NCI-H2227 (cell line): ENCODE measurements around the gene ANKH.

ENCODE experiments used
- DNase-seq: peaks from one replicate; lab custom pipeline; 2025; ENCODE audit not compliant: unreplicated experiment; lab: John Stamatoyannopoulos, UW

The ANKH gene

DNA sequence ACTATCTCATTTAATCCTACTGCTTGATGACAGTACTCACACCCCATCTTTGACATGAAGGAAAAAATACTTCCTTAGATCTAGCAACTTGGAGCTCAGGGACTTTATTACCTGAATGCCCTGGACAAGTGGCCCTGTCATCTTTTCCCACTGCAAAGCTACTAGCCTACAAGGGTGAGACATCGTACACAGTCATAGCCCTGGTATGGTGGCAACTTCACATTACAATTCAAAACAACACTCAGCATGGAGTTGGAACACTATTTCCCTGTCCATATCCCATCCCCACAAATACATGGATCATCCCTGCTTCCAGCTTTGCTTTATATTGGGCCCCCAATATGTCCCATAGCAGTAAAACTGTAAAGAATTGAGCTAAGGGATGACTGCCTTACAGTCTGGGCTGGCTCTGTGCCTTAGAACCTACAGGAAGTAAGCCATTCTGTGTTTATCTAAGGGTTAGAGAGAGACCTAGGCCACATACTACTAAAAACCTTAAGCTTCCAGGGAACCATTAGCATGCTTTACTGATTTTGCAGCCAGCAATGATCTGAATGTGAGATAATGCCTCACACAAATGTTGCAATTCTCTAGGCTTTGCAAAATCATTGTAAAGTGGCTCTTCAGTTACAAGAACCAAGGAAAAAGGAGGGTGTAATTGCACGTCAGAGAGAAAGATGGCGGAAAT, 151.2 kb downstream of the ANKH start:
- no peak for DNase-seq

DNA sequence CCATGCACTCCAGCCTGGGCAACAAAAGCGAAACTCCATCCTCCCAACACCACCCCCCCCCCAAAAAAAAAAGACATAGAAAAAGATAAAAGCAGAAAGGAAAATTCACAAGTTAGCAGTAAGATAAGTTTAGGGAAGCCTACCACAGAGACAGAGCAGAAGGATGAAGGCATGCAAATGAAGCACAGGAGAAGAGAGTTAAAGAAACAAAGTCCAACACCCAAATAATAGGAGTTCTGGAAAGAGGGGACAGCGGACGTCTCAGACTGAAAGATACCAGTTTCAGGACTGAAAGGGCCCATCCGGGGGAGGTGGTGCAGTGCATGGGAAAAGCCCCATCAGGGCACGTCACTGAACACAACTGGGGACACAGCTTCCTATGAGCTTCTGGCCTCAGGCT, 152.8 kb downstream of the ANKH start:
- DNase-seq, result no peak

DNA sequence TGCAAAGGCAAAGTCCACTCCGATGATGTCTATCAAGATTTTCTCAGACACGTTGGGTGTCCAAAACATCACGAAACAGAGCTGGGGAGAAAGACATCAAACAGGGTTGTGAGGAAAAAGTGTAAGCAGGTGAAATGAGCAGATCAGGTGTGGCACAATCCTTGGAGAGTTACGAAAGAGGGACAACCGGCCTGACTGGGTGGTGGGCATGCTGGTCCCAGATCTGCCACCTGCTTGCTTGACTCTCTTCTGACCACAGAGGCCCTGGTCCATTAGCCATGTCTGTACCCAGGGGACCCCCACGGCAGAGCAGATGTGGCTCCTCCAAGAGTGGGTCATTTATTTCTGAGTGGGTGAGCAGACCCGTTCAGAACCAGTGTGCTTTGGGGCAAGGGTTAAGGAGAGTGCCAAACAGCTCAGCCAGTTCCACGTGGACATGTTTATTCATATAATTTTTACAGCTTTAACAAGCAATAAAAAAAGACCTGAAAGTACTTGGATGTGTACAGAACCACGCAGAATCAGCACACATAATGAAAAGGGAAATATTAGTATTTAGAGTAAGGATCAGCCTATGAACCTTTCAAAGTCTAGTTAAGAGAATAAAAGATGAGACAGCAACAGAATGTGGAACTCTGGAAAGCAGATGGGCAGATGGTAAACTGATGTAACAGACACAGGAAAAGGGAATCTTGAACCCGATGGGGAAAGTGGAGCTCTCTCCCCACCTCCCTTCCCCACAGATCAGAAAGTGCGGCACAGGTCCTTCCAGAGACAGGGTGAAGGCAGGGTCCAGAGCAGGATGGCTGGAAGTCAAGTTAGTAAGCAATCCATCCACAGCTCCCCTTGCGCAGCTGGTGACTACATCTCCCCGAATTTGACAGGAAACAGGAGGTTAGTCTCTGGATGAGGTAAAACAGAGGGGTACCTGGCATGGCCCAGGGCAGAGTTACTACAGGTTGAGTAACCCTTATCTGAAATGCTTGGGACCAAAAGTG, 154.5 kb downstream of the ANKH start:
- no peak for DNase-seq

DNA sequence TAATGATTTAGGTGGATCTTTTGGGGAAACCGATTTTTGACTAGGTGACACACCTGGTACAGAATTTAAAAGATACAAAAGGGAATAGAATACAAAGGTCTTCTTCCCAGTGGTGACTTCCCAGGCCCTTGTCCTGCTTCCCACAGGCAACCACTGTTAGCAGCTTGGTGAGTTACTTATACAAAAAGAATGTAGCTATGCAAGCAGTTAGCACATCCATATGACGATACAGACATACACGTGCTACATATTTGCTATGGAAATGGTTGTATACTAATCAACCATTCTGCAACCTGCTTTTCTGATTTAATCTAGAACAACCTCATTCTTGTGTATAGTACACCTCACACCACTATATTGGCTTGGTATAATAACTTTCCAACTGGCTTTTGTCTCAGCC, 156.1 kb downstream of the ANKH start:
- DNase-seq, result no peak

DNA sequence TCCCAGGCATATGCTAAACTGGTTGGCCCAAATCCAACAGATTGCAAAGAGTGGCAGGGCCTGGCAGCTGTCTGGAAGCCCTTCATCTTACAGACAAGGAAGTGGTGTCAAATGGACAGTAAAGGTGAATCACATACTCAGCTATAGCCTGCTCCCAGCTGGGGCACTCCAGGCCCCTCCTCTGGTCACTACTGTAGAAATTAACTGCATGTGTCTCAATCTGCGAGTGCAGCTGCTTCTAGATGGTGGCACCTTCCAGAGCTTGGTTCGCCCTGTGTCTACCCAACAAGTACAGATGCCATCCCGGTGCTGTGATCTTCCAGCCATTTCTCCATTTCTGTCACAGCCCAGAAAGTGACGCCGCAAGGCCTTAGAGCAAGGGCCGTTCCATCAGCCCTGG, 156.9 kb downstream of the ANKH start:
- DNase-seq, result no peak

DNA sequence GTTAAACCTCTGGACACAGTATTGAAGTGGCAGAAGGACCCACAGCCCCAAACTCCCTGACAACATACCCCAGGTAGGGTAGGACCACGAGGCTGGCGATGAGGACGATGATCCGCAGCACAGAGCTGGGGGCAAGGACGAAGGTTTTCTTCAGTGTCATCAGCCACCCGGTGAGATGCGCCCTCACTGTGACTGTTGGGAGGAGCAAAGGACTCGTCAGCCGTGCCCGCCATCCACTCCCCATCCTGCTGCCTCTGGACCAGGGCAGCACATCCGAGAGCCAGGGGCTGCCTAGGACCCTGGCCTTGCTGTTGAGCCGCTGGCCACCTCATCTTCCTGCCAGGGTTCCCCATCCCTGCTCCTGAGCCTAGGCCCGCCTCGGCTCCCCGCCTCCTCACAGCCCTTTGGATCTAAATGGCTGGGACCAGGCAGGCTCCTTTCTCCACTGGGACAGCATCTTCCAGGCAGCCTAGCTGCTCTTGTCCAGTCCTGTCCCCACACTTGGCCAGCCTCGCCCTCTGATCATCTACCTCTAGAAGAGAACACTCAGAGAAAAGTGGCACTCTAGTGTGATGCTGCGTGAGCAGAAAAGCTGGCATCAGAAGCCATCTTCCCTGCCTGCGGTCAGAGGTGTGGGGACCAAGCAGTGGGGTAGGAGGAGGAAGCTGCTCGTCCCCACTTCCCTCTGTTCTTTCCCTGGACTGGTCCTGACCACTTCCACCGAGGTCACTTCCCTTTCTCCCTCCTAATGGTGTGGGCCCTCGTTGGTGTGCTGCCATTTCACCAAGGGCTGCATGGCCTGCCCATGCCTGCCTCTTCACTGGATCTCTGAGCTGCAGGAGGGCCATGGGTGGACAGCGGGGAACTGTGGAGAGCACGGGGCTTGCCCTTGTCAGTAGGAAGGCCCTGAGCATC, 157.8 kb downstream of the ANKH start:
- DNase-seq, result no peak

DNA sequence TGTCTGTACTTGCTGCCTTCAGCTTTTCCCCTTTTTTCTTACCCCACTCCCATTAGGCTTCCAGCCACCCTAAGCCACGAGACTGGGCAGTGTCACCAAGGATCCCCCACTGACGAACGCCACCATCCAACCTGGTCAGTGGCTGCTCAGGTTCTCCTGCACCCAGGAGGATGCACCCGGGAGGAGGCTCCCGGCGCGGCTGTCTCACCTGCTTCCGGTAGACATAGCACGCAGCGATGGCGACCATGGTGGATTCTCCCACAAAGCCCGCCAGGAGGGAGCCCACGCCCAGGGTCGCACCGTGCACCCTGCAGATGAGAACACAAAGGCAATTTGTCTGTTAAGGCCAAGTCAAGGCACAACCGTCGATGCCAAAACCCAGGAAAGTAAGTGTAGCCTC, 158.9 kb downstream of the ANKH start:
- DNase-seq, result no peak

DNA sequence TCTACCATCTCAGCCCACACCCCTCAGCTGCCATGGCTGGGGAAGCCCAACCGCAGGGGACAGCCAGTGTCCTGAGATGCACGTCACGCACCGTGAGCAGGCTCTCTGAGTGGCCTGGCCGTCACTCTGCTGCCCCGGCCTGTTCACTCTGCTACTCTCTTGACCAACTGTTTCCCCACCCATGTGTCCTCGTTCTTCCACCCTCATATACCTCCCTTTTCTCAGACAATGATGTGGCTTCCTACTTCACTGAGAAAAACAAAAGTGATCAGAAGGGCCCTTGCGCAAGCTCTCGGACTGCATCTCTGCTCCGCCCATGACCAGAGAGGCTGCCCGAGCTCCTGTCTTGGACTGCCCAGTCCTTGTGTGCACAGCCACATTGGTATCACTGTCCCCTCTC, 159.4 kb downstream of the ANKH start:
- no peak for DNase-seq

DNA sequence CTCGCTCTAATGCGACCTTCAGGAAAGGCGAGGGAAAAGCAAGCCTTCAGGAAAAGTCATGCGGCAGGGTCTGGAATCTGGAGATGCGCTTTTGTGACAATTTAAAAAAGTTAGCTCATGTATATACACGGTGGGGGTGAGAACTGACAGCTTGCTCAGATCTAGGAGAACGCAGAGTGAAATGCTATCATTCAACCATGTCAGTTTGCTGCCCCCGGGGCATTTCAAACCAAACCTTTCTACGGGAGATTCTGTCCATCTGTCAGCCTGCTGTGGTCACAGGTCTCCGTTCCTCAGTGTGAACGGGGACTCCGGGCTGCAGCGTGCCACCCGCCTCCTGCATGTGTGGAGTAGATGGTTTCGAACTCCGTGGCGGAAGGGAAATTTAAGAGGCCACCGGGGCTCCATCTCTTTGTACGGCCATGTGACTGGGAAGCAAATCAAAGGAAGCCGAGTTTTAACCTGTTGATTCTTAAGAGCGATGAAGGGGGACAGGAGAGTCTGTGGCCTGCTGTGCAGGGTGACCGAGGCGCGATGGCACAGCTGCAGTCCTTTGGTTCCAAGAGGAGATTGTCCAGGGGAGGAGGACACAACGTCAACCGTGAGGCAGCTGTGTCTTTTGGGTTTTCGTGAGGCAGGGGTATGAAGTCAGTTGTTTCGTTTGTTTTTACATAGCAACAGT, 161.1 kb downstream of the ANKH start:
- no peak for DNase-seq

DNA sequence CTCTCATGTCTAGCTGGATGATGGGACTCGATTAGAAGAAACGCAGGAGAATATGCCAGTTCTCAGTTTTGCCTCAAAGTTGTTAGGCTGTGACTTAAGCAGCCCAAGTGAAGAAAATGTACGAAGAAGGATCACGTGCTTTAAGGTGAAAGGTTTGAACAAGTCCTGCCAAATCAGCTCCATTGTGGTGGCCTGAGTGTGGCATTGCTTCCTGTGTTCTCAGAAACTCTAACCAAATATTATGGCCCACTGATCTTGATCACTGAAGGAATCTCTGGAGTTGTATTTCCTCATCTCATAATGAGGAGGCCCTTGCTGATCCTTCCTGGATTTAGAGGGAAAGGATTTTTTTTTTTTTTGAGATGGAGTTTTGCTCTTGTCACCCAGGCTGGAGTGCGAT, 163.0 kb downstream of the ANKH start:
- no peak for DNase-seq

DNA sequence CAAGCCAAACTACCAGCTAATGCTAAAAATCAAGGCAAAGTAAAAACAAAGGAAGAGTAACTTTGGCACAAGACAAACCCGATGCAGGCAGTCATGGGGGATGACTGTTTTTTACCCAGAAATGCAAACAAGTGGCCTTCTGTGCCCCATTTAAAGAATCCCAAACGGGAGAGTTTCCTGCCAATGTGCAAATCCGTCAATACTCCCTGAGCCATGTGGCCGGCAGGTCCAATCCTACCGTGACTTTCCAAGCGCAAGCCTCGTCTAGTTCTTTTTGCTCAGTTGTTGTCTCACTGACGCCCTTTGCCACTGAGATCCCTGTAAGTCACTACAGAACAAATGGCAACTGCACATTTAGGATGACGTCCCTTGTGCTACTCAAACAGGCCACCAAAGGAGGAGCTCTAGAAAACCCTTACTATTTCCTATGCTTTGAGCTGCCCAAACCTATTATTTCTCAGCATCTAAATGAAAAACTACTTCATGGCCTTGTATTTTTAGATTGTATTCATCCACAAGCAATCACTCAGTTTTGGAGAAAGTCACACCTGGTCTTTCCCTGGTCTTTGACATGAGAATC, 163.7 kb downstream of the ANKH start:
- no peak for DNase-seq

DNA sequence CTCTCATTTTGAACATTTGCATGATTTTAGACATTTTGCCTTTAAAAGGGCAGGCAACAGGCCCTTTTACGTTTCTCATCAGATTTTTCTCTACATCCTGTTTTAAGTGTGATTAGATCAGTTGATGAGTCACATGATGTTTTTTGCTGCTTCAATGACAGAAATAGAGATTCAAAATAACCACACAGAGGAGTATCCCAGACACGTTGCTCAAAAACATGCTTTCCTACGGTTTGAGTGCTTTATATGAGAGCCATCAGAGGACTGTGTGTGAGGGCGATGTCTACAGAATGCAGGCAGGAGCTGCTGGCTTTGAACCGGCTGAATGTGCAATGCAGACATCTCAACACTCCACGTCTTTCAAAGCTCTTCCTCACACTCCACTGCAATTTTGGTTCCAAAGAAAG, 165.0 kb downstream of the ANKH start:
- no peak for DNase-seq

DNA sequence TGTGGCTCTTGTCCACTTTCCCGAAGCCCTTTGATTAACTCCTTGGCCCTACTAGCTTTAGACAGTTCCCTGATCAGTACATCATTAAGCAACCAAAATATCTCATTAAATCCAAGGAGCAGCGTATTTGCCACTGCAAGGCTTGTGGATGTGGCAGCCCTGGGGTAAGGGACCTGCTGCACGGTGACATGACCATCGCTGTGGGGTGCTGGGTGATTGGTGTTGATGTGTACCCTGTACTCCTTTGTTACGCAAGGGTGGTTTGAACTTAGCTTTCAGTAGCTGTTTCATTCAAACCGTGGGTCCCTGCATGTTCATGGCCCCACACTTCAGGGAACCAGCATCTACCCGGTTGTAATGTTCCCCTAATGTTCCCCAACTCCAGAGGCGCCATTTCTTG, 166.0 kb downstream of the ANKH start:
- no peak for DNase-seq

DNA sequence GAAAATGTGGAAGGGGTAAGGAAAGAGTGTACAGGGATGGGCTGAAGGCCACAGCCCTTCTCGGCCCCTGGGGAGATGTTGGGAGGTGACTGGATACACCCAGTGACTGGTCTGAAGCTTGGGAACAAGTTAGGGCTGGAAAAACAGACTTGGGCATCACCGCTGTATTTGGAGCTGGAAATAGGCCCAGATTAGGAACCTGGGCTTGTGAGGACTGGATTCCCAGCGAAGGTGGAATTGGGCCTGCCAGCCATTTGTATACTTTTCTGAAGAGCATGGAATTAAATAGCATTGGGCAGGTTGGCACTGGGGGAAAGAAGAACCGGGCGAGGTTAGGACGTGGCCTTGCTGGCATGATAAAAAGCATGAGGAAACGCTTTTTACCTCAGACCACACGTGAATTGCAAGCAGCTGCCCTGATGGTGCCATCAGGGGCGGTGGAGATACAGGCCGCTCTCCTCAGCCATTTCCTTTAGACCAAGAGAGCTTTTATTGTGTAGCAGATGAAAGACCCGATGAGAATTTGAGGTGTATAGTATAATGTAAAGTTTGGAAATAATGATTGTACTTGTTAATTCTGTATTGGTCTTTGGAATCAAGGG, 169.2 kb downstream of the ANKH start:
- no peak for DNase-seq

DNA sequence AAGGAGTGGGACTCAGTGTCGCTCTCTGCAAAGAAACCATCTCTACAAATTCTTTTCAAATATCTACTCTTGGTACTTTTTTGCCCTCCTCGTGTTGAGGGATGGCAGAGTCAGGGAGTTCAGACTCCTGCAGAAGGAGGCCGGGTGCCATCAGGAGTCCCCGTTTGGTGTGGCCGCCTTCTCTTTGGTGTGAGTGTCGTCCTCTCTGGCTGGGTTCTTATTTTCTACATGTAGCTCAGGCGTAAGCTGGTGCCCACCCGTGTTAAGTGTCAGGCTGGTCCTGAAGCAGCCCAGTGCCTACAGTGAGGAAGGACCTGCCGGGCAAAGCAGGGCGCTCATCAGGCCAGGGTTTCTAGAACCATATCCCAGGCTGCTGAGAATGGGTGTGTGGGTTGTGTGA, 170.0 kb downstream of the ANKH start:
- DNase-seq, result no peak

DNA sequence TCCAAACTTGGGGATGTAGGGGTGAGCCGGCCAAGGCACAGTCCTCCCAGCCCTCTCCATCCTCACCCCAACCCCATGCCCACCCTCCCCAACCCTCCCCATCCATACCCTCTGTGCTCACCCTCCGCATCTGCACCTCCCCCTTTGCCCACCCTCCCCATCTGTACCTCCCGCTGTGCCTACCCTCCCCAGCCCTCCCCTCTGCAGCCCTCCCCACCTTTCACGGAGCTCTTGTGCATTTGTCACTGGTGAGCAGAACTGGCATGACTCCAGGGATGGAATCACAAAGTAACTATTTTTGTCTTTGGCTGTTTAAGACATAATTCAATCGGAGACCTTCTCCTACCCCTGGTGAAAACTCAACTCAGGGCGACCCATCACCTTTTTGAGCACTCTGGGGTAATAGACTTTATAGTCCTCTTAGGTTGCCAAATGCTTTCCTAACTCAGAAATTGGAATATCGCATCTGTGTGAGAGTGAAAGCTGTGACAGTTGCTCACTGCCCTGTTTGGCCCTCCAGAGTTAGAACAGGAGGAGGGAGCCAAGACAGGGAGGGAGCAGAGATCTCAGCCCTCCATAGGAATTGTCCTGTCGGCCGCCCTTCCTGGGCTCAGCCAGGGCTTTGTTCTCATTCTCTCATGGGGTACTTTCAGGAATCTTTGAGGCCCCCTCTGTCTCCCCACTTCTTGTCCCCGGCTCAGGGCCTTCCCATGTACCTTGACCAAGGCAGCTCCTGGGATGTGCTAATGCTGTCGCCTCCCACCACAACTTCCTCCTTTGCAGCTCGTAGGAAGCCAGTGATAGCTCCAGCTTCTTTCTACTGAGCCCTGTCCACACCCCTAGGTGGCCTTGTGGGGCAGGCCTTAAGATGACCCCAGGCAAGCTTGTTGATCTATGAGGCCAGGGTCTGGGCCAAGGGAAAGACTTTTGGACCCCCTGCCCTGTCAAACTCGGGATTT, 170.8 kb downstream of the ANKH start:
- DNase-seq, result no peak

DNA sequence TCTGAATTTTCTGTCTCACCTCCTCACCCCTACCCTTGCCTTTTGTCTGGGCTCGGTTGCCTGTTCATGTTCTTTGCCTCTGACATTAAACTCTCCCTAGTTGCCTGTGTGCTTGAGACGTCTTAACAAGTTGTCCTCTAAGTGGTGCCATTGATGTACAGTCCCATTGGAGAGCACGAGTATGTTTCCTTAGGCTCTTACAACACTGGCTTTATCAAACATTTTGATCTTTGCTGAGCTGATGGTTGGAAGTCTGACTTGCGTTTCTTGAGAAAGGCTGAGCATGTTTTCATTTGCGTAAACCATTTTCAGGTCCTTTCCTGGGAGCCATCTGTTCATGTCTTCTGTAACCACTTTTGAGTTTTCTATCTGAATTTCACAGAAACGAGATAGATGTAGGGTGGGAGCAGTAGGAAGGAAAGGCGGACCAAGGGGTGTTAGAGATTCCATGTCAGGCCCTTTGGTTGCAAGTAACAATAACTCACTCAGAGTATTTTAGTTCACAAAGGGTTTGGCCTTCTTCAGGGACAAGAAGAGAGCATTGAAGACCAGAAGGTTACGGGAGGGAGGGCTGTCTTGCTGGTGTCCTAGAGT, 171.7 kb downstream of the ANKH start:
- DNase-seq, result no peak

DNA sequence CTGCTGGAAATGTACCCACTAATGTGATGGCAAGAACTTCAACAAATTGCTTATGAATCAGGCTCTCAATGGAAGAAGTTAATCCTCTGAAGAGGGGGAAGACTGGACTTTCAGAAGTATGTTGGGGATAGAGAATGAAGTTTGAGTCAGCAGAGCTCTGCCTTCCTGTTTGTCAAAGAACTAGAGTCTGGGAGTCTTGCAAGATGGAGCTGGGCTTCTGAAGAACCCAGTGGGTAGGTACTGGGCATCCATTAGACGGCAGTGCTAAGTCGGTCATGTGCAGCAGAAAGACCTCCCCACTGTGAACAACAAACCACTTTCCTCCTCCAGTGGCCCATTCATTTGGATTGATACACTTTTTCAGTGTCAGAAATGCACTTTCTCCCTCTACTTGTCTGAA, 172.4 kb downstream of the ANKH start:
- DNase-seq, result no peak
